GM12878 (cell line): Measurements from ENCODE around the gene TGFBRAP1. TPM values are rescaled to one million over a fixed set of nuclear protein-coding genes. Genes with fewer than 3 reads are reported as not detected.

Experiments used
- CHD4 ChIP-seq: fragments of 200-600 bp; sonication (generic); IDR thresholded peaks from 2 replicates; pipeline ENCODE4 v1.6.1; 2016; ENCODE audit warnings: mild to moderate bottlenecking
- CREM ChIP-seq: IDR thresholded peaks from 2 replicates; pipeline ENCODE4 v1.6.1; 2014; ENCODE audit warnings: antibody characterized with exemption, low read depth
- DPF2 ChIP-seq: fragments of 450-650 bp; IDR thresholded peaks from 2 replicates; pipeline ENCODE4 v1.6.1; 2017; ENCODE audit warnings: mild to moderate bottlenecking
- EGR1 ChIP-seq, 2 experiments: IDR thresholded peaks; 1 replicate in 1 of 2; 2 replicates in 1 of 2; pipeline ENCODE4 v1.6.1; 2011 to 2012; ENCODE audit warnings: low read depth in 2 of 2, low read length in 2 of 2, borderline replicate concordance in 1 of 2, mild to moderate bottlenecking in 1 of 2, moderate library complexity in 1 of 2
- MYB ChIP-seq: fragments of 150-350 bp; IDR thresholded peaks from 2 replicates; pipeline ENCODE4 v1.6.1; 2014; ENCODE audit warnings: mild to moderate bottlenecking, low read depth, low read length, borderline replicate concordance
- POLR2AphosphoS5 ChIP-seq: IDR thresholded peaks from 2 replicates; pipeline ENCODE4 v1.6.1; 2011; ENCODE audit warnings: mild to moderate bottlenecking, low read length, inconsistent platforms
- RAD21 ChIP-seq: IDR thresholded peaks from 2 replicates; pipeline ENCODE4 v1.6.1; 2011; ENCODE audit warnings: mild to moderate bottlenecking, low read depth, low read length, moderate library complexity; ENCODE audit not compliant: insufficient read depth
- SIN3A ChIP-seq: IDR thresholded peaks from 2 replicates; pipeline ENCODE4 v1.6.1; 2012; ENCODE audit warnings: low read depth, low read length, improper control_type of control experiment
- SREBF1 ChIP-seq: IDR thresholded peaks from 2 replicates; pipeline ENCODE4 v1.6.1; 2012; ENCODE audit warnings: mild to moderate bottlenecking, low read length
- SRF ChIP-seq, 2 experiments: IDR thresholded peaks; 2 replicates each; pipeline ENCODE4 v1.6.1; 2011; ENCODE audit warnings: low read depth in 2 of 2, low read length in 2 of 2, mild to moderate bottlenecking in 1 of 2, moderate library complexity in 1 of 2
- TAF1 ChIP-seq: IDR thresholded peaks from 2 replicates; pipeline ENCODE4 v1.6.1; 2011; ENCODE audit warnings: mild to moderate bottlenecking, low read depth, low read length, borderline replicate concordance
- TCF7 ChIP-seq: IDR thresholded peaks from 2 replicates; pipeline ENCODE4 v1.6.1; 2014; ENCODE audit warnings: antibody characterized with exemption, borderline replicate concordance
- ZBED1 ChIP-seq: IDR thresholded peaks from 2 replicates; pipeline ENCODE4 v1.6.1; 2016; ENCODE audit warnings: borderline replicate concordance
- ZNF24 ChIP-seq: fragments of 450-650 bp; IDR thresholded peaks from 2 replicates; pipeline ENCODE4 v1.6.1; 2017; ENCODE audit warnings: antibody characterized with exemption, mild to moderate bottlenecking
- ZZZ3 ChIP-seq: IDR thresholded peaks from 2 replicates; pipeline ENCODE4 v1.6.1; 2011; ENCODE audit warnings: low read depth; ENCODE audit not compliant: control insufficient read depth, insufficient read length
- polyA plus RNA-seq, 11 experiments: library from polyadenylated mRNA; depleted of rRNA in 4 of 11; unstranded in 6 of 11; stranded (reverse) in 5 of 11; fragments of >200 nt; fragmentation: Nextera tagmentation in 4 of 11; fragmentation: Illumina TruSeq in 1 of 11; extraction: Ambion mirVana in 4 of 11; extraction: Trizol in 1 of 11; gene quantifications; 1 replicate in 1 of 11; 2 replicates in 10 of 11; pipeline versions ENCODE4 v1.2.1 to v1.2.3, GENCODE V29; 2011 to 2016; ENCODE audit warnings: inconsistent platforms in 2 of 11, missing spikeins in 2 of 11, low read depth in 1 of 11
- total RNA-seq, 4 experiments: library from RNA; depleted of rRNA in 3 of 4; stranded (reverse); fragments of >200 nt in 3 of 4; fragmentation: Illumina TruSeq in 1 of 4; extraction: Trizol in 1 of 4; gene quantifications; 2 replicates each; pipeline versions ENCODE4 v1.2.1 to v1.2.3, GENCODE V29; 2013 to 2021
- TF ChIP-seq, protein P1 (sequence below): IDR thresholded peaks from 2 replicates; pipeline ENCODE4 v1.6.1; 2012; ENCODE audit warnings: improper control_type of control experiment, low read depth, low read length; ENCODE audit not compliant: insufficient replicate concordance
- TF ChIP-seq, protein P2 (sequence below), 3 experiments: IDR thresholded peaks in 2 of 3; conservative IDR thresholded peaks in 1 of 3; 2 replicates each; pipeline ENCODE4 v1.5.1; 2011; ENCODE audit warnings: low read depth in 3 of 3, low read length in 3 of 3, mild to moderate bottlenecking in 3 of 3, control low read depth in 2 of 3, moderate library complexity in 2 of 3, inconsistent platforms in 1 of 3, mixed read lengths in 1 of 3; ENCODE audit not compliant: control insufficient read depth in 2 of 3, insufficient read depth in 1 of 3; ENCODE audit errors: extremely low read depth in 1 of 3
- TF ChIP-seq, protein P3 (sequence below): fragments of 450-650 bp; IDR thresholded peaks from 2 replicates; pipeline ENCODE4 v1.6.1; 2014; ENCODE audit warnings: mild to moderate bottlenecking
- TF ChIP-seq, protein P4 (sequence below): IDR thresholded peaks from 2 replicates; pipeline ENCODE4 v1.6.1; 2012; ENCODE audit warnings: low read depth, low read length, improper control_type of control experiment
- TF ChIP-seq, protein P5 (sequence below): fragments of 450-650 bp; IDR thresholded peaks from 2 replicates; pipeline ENCODE4 v1.6.1; 2017; ENCODE audit warnings: borderline replicate concordance

TGFBRAP1 gene
- total and polyA plus RNA-seq, 10 of the 15 experiments (the other 5 are each of a cell fraction or from before 2014, with no cell fraction given): 7.9 to 37.4 (median 23.7) TPM

DNA sequence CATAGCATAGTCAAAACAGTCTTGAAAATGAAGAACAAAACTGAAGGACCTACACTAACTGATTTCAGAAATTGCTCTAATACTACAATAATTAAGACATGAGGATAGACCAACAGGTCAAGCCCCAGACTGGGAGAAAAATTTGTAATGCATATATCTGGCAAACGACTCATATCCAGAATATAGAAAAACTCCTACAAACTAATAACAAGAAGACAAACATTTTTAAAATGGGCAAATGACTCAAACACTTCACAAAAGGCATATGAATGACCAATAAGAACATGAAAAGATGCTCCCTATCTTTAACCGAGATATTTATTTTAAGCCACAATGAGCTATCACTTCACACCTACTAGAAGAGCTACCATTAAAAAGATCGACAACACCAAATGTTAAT lies 14.2 kb downstream of the TGFBRAP1 start (continued):
- TF ChIP-seq, protein P1, sequence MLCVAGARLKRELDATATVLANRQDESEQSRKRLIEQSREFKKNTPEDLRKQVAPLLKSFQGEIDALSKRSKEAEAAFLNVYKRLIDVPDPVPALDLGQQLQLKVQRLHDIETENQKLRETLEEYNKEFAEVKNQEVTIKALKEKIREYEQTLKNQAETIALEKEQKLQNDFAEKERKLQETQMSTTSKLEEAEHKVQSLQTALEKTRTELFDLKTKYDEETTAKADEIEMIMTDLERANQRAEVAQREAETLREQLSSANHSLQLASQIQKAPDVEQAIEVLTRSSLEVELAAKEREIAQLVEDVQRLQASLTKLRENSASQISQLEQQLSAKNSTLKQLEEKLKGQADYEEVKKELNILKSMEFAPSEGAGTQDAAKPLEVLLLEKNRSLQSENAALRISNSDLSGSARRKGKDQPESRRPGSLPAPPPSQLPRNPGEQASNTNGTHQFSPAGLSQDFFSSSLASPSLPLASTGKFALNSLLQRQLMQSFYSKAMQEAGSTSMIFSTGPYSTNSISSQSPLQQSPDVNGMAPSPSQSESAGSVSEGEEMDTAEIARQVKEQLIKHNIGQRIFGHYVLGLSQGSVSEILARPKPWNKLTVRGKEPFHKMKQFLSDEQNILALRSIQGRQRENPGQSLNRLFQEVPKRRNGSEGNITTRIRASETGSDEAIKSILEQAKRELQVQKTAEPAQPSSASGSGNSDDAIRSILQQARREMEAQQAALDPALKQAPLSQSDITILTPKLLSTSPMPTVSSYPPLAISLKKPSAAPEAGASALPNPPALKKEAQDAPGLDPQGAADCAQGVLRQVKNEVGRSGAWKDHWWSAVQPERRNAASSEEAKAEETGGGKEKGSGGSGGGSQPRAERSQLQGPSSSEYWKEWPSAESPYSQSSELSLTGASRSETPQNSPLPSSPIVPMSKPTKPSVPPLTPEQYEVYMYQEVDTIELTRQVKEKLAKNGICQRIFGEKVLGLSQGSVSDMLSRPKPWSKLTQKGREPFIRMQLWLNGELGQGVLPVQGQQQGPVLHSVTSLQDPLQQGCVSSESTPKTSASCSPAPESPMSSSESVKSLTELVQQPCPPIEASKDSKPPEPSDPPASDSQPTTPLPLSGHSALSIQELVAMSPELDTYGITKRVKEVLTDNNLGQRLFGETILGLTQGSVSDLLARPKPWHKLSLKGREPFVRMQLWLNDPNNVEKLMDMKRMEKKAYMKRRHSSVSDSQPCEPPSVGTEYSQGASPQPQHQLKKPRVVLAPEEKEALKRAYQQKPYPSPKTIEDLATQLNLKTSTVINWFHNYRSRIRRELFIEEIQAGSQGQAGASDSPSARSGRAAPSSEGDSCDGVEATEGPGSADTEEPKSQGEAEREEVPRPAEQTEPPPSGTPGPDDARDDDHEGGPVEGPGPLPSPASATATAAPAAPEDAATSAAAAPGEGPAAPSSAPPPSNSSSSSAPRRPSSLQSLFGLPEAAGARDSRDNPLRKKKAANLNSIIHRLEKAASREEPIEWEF: no peak
- no peak for TF ChIP-seq ZNF24
- TF ChIP-seq, protein P2, sequence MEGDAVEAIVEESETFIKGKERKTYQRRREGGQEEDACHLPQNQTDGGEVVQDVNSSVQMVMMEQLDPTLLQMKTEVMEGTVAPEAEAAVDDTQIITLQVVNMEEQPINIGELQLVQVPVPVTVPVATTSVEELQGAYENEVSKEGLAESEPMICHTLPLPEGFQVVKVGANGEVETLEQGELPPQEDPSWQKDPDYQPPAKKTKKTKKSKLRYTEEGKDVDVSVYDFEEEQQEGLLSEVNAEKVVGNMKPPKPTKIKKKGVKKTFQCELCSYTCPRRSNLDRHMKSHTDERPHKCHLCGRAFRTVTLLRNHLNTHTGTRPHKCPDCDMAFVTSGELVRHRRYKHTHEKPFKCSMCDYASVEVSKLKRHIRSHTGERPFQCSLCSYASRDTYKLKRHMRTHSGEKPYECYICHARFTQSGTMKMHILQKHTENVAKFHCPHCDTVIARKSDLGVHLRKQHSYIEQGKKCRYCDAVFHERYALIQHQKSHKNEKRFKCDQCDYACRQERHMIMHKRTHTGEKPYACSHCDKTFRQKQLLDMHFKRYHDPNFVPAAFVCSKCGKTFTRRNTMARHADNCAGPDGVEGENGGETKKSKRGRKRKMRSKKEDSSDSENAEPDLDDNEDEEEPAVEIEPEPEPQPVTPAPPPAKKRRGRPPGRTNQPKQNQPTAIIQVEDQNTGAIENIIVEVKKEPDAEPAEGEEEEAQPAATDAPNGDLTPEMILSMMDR (IDR thresholded peaks at IDR 0.05 in 2 of 3, conservative IDR thresholded peaks at IDR 0.05 in 1 of 3; ENCODE audit: control insufficient read depth in 2 of 3, extremely low read depth in 1 of 3, insufficient read depth in 1 of 3, low read depth in 3 of 3, low read length in 3 of 3): no peak
- no peak for TF ChIP-seq POLR2AphosphoS5
- peak; percentile 65 for TF ChIP-seq CREM
- no peak for TF ChIP-seq SREBF1
- TF ChIP-seq SIN3A: no peak
- TF ChIP-seq TCF7: peak; percentile 41
- TF ChIP-seq, protein P3, sequence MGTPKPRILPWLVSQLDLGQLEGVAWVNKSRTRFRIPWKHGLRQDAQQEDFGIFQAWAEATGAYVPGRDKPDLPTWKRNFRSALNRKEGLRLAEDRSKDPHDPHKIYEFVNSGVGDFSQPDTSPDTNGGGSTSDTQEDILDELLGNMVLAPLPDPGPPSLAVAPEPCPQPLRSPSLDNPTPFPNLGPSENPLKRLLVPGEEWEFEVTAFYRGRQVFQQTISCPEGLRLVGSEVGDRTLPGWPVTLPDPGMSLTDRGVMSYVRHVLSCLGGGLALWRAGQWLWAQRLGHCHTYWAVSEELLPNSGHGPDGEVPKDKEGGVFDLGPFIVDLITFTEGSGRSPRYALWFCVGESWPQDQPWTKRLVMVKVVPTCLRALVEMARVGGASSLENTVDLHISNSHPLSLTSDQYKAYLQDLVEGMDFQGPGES: no peak
- TF ChIP-seq ZBED1: 0 out of 2 replicates have a peak, but pooled peaks have one; percentile 57
- no peak for TF ChIP-seq EGR1 (IDR thresholded peaks at IDR 0.05; ENCODE audit: borderline replicate concordance in 1 of 2, low read depth in 2 of 2, low read length in 2 of 2)
- TF ChIP-seq, protein P4, sequence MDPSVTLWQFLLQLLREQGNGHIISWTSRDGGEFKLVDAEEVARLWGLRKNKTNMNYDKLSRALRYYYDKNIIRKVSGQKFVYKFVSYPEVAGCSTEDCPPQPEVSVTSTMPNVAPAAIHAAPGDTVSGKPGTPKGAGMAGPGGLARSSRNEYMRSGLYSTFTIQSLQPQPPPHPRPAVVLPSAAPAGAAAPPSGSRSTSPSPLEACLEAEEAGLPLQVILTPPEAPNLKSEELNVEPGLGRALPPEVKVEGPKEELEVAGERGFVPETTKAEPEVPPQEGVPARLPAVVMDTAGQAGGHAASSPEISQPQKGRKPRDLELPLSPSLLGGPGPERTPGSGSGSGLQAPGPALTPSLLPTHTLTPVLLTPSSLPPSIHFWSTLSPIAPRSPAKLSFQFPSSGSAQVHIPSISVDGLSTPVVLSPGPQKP: no peak
- no peak for TF ChIP-seq TAF1
- TF ChIP-seq ZZZ3: no peak
- no peak for TF ChIP-seq RAD21
- TF ChIP-seq SRF (IDR thresholded peaks at IDR 0.05; ENCODE audit: low read depth in 2 of 2, low read length in 2 of 2): 0 out of 4 replicates have a peak, but pooled peaks of 1 of the 2 experiments have one; percentile 6
- TF ChIP-seq MYB: no peak
- no peak for TF ChIP-seq CHD4
- TF ChIP-seq, protein P5, sequence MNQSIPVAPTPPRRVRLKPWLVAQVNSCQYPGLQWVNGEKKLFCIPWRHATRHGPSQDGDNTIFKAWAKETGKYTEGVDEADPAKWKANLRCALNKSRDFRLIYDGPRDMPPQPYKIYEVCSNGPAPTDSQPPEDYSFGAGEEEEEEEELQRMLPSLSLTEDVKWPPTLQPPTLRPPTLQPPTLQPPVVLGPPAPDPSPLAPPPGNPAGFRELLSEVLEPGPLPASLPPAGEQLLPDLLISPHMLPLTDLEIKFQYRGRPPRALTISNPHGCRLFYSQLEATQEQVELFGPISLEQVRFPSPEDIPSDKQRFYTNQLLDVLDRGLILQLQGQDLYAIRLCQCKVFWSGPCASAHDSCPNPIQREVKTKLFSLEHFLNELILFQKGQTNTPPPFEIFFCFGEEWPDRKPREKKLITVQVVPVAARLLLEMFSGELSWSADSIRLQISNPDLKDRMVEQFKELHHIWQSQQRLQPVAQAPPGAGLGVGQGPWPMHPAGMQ: no peak
- TF ChIP-seq DPF2: 0 out of 2 replicates have a peak, but pooled peaks have one; percentile 34
